GM21526 (cell line): Measurements from ENCODE around the gene SIPA1L3.

Source experiments
- ATAC-seq: cut with Tn5 transposase; IDR thresholded peaks from one replicate; pipeline ENCODE4 v1.9.1; 2021; ENCODE audit warnings: moderate library complexity; ENCODE audit not compliant: unreplicated experiment, low FRiP score

Gene SIPA1L3

GRCh38 chr19:38203197-38203596, 296.2 kb downstream of the SIPA1L3 start:
- ATAC-seq: no peak

DNA sequence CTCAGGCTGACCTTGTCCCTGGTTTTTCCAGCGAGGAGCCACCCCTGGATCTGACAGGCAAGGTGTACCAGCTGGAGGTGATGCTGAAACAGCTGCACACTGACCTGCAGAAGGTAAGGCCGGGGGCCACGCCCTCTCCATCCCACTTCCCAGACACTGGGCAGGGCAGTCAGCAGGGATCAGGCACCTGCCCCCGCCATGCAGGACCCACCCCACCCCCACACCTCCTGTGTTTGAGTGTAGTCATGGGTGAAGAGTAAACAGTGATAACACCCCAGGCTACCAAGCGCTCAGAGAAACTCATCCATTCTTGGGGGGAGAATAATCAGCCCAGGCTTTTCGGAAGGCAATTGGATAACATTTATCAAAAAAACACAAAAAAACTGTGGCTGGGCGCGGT, 297.1 kb downstream of the SIPA1L3 start:
- ATAC-seq: no peak

DNA sequence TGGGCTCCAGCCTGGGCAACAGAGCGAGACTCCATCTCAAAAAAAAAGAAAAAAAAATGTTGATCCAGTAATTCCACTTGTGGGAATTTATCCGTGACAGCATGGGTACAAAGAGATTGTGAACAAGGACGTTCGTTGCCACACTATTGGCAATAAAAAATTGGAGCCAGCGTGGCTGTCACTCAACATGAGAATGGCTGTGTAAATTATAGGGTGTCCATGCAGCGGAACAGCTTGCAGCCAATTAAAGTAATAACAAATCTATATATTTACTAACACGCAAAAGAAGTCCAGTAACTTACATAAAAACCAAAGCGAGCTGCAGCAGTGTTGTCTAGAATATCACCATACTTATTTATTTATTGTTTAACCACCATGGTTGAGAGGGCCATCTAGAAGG, 297.7 kb downstream of the SIPA1L3 start:
- ATAC-seq: no peak

- ATAC-seq: no peak
Observed at GRCh38 chr19:38206006-38206745, 299.2 kb downstream of the SIPA1L3 start.

DNA sequence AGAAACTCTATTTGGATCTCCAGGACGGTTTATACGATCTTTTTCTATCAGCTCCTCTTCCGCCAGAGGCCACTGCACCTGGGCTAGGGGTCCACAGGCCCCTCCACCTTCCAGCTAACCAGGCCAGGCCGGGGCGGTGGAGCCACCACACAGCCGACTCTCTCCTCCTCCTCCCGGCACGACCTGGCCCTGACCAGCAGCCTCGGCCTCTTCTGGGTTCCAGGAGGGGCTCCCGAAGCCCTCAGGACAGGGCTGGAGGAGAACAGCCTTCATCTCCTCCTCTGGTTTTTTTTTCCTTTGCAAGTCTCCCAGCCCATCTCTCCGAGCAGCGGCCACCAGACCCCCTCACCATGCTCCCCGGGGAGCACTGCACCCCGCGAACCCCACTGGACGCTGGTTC, 299.9 kb downstream of the SIPA1L3 start:
- no peak for ATAC-seq

DNA sequence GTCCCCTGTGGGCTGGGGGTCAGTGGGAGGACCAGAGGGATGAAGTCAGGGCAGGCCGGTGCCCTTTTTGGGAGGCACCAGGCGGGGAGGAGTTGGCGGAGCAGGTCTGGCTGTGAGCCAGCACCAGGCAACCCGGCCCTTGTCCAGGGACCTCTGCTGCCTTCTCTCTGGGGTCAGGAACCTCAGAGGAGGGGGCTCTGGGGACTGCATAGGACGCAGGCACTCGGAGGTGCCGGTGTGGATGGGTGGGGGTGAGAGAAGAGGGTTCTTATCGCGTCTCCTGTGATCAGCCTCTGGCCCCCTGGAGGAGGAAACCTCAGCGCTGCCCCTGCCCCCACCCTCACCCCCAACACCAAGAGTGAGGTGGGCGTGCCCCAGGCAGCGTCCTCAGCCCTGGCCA, 300.5 kb downstream of the SIPA1L3 start:
- no peak for ATAC-seq

- ATAC-seq: no peak
Observed at GRCh38 chr19:38208571-38208970, 301.6 kb downstream of the SIPA1L3 start.

GRCh38 chr19:38209152-38209551, 302.1 kb downstream of the SIPA1L3 start:
- no peak for ATAC-seq

DNA sequence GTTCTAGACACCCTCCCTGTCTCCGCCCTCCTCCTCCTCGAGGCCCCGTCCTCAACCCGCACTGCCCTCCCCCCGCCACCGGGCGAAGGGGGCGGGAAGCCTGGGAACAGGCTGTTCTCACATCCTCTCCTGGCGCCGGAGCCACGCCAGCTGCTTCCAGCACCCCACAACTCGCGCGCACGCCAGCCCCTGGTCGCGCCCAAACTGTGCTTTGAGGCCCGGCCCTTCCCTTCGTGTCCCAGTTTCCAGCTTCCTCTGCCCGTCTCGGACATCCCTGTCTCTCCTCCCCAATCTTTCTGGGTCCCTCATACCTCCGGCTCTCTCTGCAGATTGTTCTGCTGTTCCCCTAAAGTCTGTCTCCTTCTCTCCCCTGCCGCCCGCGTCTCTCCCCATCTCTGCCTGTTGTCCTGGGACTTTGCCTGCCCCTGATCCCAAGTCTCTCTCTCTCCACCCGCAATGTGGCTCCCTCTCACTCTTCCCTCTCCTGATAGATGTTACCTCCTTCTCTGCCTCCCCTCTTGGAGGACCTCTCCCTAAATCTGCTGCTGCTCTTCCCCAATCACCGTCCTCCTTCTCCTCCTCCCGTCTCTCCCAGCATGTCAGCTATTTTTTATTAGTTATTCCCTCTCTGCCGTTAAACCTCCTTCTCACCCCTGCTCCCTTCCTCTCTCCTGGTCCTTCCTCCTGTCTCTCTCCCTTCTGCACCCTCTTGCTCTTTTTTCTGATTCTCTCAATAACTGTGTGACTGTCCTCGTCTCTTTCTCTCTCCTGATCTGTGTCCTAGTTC, 302.9 kb downstream of the SIPA1L3 start:
- ATAC-seq: no peak

DNA sequence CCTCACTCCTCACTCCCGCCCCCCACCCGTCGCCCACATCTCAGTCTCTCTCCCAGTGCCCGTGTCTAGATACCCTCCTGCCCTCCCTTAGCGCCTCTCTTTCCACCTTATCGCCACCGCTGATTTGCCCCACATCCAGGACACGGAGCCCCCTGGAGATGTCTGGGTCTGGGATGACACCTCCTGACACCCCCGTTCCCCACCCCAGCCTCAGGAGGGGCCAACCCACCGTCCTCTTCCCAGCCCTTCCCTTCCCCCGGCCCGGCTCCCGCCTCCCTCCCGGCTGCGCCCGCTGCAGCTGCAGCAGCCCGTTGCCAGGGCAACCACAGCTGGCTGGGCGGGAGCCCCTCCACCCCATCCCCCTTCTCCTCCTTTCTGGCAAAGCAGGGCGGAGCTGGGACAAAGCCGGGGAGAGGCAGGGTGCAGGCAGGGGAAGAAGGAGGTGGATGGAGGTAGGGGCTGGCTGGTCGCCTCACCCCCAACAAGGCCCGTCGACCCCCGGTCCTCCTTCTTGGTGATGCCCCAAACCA, 303.5 kb downstream of the SIPA1L3 start:
- ATAC-seq: no peak

GRCh38 chr19:38211151-38211591, 304.2 kb downstream of the SIPA1L3 start:
- ATAC-seq: no peak

GRCh38 chr19:38211766-38212165, 304.8 kb downstream of the SIPA1L3 start:
- ATAC-seq: no peak

GRCh38 chr19:38213469-38213868, 306.5 kb downstream of the SIPA1L3 start:
- no peak for ATAC-seq

GRCh38 chr19:38213911-38214625, 307.1 kb downstream of the SIPA1L3 start:
- ATAC-seq: no peak

- no peak for ATAC-seq
Observed at GRCh38 chr19:38216785-38217641, 310.0 kb downstream of the SIPA1L3 start.

DNA sequence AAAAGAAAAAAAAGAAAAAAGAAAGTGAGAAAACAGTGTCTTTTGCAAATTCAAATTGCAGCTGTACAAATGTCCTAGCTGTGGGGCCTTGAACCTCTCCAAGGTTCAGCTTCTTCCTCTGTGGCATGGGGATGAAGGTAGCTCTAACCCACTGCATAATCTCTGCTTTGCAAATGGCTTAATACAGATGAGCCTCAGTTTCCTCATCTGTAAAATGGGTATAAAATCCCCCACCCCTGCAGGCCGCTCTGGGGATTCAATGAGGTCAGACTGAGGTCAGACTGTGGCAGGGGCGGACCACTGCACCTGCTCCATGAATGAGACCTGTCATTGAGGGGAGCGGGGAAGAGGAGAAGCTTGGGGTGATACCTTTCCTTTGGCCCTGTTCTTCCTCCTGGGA, 311.2 kb downstream of the SIPA1L3 start:
- no peak for ATAC-seq

- ATAC-seq: no peak
Observed at GRCh38 chr19:38219221-38219620, 312.2 kb downstream of the SIPA1L3 start.

DNA sequence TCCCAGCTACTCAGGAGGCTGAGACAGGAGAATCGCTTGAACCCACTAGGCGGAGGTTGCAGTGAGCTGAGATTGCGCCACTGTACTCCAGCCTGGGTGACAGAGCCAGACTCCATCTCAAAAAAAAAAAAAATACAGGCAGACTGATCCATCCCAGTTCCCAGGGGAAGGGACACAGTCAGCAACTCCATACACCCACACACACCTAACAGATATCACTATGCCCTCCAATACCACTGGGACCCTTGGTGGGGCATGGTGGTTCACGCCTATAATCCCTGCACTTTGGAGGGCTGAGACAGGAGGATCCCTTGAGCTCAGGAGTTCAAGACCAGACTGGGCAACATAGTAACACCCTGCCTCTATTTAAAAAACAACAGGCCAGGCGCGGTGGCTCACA, 314.4 kb downstream of the SIPA1L3 start:
- ATAC-seq: no peak

- no peak for ATAC-seq
Observed at GRCh38 chr19:38221919-38222830, 315.2 kb downstream of the SIPA1L3 start.
